Activated CD8-positive, alpha-beta memory T cell treated with anti-CD3 and anti-CD28 coated beads, Interleukin-2, amount 50 U/mL, for 24 hours (primary cell): ENCODE measurements around the gene ZDHHC6.
"Not testable (repeated sequence)": the region's sequence is repeated elsewhere in the genome, so short reads cannot be mapped to it uniquely, and the experiment has no call there.

ENCODE experiments used
- DNase-seq: peaks from one replicate; pipeline ENCODE4 v3.0.0-alpha.2; 2020; ENCODE audit errors: extremely low read depth

ZDHHC6 gene

GRCh38 chr10:112389271-112389822 is 57.4 kb downstream of the ZDHHC6 start:
- no peak for DNase-seq

DNA sequence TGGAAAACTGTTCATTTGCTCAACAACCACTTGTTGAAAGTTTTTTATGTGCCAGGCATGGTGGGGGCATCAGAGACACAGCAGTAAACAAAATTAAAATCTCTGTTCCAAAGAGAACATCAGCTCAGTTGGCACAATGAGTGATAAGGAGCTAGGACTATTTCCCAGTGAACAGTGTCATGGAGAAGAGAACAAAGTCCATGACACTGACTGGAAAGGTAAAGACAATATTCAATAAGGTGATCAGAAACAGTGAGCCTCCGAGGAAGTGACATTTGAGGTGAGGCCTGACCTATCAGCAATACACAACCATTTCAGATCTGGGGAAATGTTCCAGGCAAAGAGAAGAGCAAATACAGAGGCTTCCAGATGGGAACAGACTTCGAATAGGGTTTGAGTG is 58.2 kb downstream of the ZDHHC6 start:
- no peak for DNase-seq

GRCh38 chr10:112388056-112388455 is 58.7 kb downstream of the ZDHHC6 start:
- not testable (repeated sequence) for DNase-seq

DNA sequence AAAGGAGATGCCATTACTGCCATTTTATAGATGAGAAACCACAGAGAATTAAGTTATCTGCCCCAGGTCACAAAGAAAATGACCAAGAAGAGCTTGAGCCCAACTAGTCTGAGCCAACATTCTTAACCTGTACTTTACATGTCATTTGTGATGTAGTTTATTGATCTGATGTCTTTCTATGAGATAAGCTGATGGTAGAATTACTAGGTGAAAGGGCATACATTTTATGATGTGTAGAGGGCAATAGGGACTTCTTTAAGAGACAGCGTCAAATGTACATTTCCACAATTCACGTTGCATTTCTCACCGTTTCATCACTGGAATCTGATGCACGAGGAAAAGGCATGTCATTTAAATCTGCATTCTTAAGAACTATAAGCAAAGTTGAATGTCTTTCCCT is 61.5 kb downstream of the ZDHHC6 start:
- no peak for DNase-seq

DNA sequence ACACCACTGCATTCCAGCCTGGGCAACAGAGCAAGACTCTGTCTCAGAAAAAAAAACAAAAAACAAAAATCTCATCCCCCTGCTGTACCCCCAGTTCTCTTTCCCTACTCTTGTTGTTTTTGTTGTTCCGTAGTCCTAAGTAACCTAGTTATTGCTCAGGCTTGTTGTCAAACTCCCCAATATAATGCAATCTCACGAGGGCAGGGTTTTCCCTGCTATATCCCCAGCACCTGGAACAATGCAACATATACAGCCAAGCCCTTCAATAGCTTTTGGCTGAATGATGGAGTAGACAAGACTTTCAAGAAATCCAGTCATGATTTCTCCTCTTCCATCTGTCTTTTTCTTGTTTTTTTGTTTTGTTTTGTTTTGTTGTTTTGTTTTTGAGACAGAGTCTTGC is 62.6 kb downstream of the ZDHHC6 start:
- no peak for DNase-seq

GRCh38 chr10:112383325-112383724 is 63.4 kb downstream of the ZDHHC6 start:
- DNase-seq = no peak

GRCh38 chr10:112382515-112383235 is 64.0 kb downstream of the ZDHHC6 start:
- DNase-seq = no peak
